HEK293 (cell line): Measurements from ENCODE around the gene CCDC117.
"Not testable (repeated sequence)": the region's sequence is repeated elsewhere in the genome, so short reads cannot be mapped to it uniquely, and the experiment has no call there.

ENCODE experiments used
- BCL11A ChIP-seq: fragments of 450-650 bp; formaldehyde crosslinking; IDR thresholded peaks from 2 replicates; pipeline ENCODE4 v1.5.1; 2016; ENCODE audit warnings: low read depth, missing biosample characterization, missing genetic modification characterization
- KLF9 ChIP-seq: fragments of 450-650 bp; formaldehyde crosslinking; IDR thresholded peaks from 2 replicates; pipeline ENCODE4 v1.5.1; 2016; ENCODE audit warnings: missing biosample characterization, missing genetic modification characterization, low read depth
- REST ChIP-seq: fragments of 450-650 bp; formaldehyde crosslinking; IDR thresholded peaks from 2 replicates; pipeline ENCODE4 v1.5.1; 2016; ENCODE audit warnings: missing biosample characterization, missing genetic modification characterization
- SETDB1 ChIP-seq: IDR thresholded peaks from one replicate; pipeline ENCODE4 v1.6.1; 2017; ENCODE audit warnings: mild to moderate bottlenecking, low read length, moderate library complexity, mixed read lengths; ENCODE audit not compliant: insufficient read length
- ZBTB21 ChIP-seq: fragments of 450-650 bp; formaldehyde crosslinking; IDR thresholded peaks from 2 replicates; pipeline ENCODE4 v1.5.1; 2017; ENCODE audit warnings: missing biosample characterization, missing genetic modification characterization
- ZBTB26 ChIP-seq: fragments of 450-650 bp; formaldehyde crosslinking; optimal IDR thresholded peaks from 2 replicates; pipeline ENCODE3; 2016; ENCODE audit warnings: missing biosample characterization, mild to moderate bottlenecking, missing genetic modification characterization
- ZFHX2 ChIP-seq: fragments of 450-650 bp; formaldehyde crosslinking; conservative IDR thresholded peaks from 2 replicates; pipeline ENCODE4 v1.5.1; 2016; ENCODE audit warnings: missing biosample characterization, missing genetic modification characterization
- ZFP37 ChIP-seq: fragments of 450-650 bp; formaldehyde crosslinking; IDR thresholded peaks from 2 replicates; pipeline ENCODE4 v1.5.1; 2016; ENCODE audit warnings: missing biosample characterization, missing genetic modification characterization
- ZFP41 ChIP-seq: fragments of 450-650 bp; formaldehyde crosslinking; IDR thresholded peaks from 2 replicates; pipeline ENCODE4 v1.5.1; 2016; ENCODE audit warnings: missing biosample characterization, missing genetic modification characterization, borderline replicate concordance
- ZNF140 ChIP-seq: fragments of 450-650 bp; formaldehyde crosslinking; IDR thresholded peaks from 2 replicates; pipeline ENCODE4 v1.5.1; 2016; ENCODE audit warnings: missing biosample characterization, missing genetic modification characterization
- ZNF175 ChIP-seq: fragments of 450-650 bp; formaldehyde crosslinking; IDR thresholded peaks from 2 replicates; pipeline ENCODE4 v1.5.1; 2016; ENCODE audit warnings: missing biosample characterization, missing genetic modification characterization
- ZNF747 ChIP-seq: fragments of 450-650 bp; formaldehyde crosslinking; IDR thresholded peaks from 2 replicates; pipeline ENCODE4 v1.5.1; 2016; ENCODE audit warnings: missing biosample characterization, missing genetic modification characterization
- TF ChIP-seq, protein P1 (sequence below): fragments of 450-650 bp; formaldehyde crosslinking; IDR thresholded peaks from 2 replicates; pipeline ENCODE4 v1.5.1; 2016; ENCODE audit warnings: missing biosample characterization, missing genetic modification characterization

GRCh38 chr22:28805426-28805825, 32.9 kb downstream of the CCDC117 start:
- TF ChIP-seq ZFP41 (tag by site-specific recombination); ZNF747; SETDB1; ZBTB26 (tag by site-specific recombination); ZFP37 (tag by site-specific recombination); ZNF140 (tag by site-specific recombination); ZNF175 (tag by site-specific recombination); KLF9 (tag by site-specific recombination); ZFHX2 (tag by site-specific recombination); ZBTB21; BCL11A (tag by site-specific recombination); REST (tag by site-specific recombination): not testable (repeated sequence)
- TF ChIP-seq, protein P1, sequence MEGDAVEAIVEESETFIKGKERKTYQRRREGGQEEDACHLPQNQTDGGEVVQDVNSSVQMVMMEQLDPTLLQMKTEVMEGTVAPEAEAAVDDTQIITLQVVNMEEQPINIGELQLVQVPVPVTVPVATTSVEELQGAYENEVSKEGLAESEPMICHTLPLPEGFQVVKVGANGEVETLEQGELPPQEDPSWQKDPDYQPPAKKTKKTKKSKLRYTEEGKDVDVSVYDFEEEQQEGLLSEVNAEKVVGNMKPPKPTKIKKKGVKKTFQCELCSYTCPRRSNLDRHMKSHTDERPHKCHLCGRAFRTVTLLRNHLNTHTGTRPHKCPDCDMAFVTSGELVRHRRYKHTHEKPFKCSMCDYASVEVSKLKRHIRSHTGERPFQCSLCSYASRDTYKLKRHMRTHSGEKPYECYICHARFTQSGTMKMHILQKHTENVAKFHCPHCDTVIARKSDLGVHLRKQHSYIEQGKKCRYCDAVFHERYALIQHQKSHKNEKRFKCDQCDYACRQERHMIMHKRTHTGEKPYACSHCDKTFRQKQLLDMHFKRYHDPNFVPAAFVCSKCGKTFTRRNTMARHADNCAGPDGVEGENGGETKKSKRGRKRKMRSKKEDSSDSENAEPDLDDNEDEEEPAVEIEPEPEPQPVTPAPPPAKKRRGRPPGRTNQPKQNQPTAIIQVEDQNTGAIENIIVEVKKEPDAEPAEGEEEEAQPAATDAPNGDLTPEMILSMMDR, result not testable (repeated sequence)
